Activated naive CD4-positive, alpha-beta T cell treated with anti-CD3 and anti-CD28 coated beads, Interleukin-2, amount 50 U/mL, for 16 hours (primary cell): ENCODE data around the gene RPS6KB2.
"Not testable (repeated sequence)": the region's sequence is repeated elsewhere in the genome, so short reads cannot be mapped to it uniquely, and the experiment has no call there.

Experiments
- DNase-seq: peaks from one replicate; pipeline ENCODE4 v3.0.0-alpha.2; 2020

The RPS6KB2 gene

GRCh38 chr11:67448220-67448609 is 19.9 kb downstream of the RPS6KB2 start:
- no peak for DNase-seq

GRCh38 chr11:67449116-67449844 is 21.0 kb downstream of the RPS6KB2 start:
- no peak for DNase-seq

GRCh38 chr11:67450796-67451657 is 22.7 kb downstream of the RPS6KB2 start:
- DNase-seq = no peak

GRCh38 chr11:67451658-67451976 is 23.3 kb downstream of the RPS6KB2 start:
- no peak for DNase-seq

GRCh38 chr11:67452141-67452952 is 24.1 kb downstream of the RPS6KB2 start, which contains the start of gene GPR152:
TSS of gene GPR152 (minus strand) at chr11:67452729. CDS start at chr11:67452724, 5 bp downstream.
- DNase-seq = no peak

GRCh38 chr11:67453816-67454732 is 25.8 kb downstream of the RPS6KB2 start:
- DNase-seq = no peak

GRCh38 chr11:67455054-67455453 is 26.8 kb downstream of the RPS6KB2 start, which contains the start of gene CABP4:
TSS of gene CABP4 (plus strand) at chr11:67455354. CDS start at chr11:67455424, 70 bp downstream.
- DNase-seq = no peak

GRCh38 chr11:67456068-67456705 is 27.9 kb downstream of the RPS6KB2 start:
- DNase-seq = no peak

GRCh38 chr11:67457453-67457852 is 29.2 kb downstream of the RPS6KB2 start:
- no peak for DNase-seq

GRCh38 chr11:67458266-67458665 is 30.0 kb downstream of the RPS6KB2 start:
- no peak for DNase-seq

GRCh38 chr11:67463186-67463585 is 34.9 kb downstream of the RPS6KB2 start:
- DNase-seq = no peak

- DNase-seq = no peak
Observed at GRCh38 chr11:67463680-67464410, 35.6 kb downstream of the RPS6KB2 start.

- DNase-seq = peak; percentile 90
Observed at GRCh38 chr11:67464411-67465188, 36.3 kb downstream of the RPS6KB2 start.

GRCh38 chr11:67465189-67465510 is 36.9 kb downstream of the RPS6KB2 start:
- DNase-seq = no peak

- DNase-seq = not testable (repeated sequence)
Observed at GRCh38 chr11:67465530-67465929, 37.2 kb downstream of the RPS6KB2 start.

- DNase-seq = no peak
Observed at GRCh38 chr11:67466367-67466766, 38.1 kb downstream of the RPS6KB2 start.

GRCh38 chr11:67466962-67467771 is 38.9 kb downstream of the RPS6KB2 start:
- DNase-seq = no peak

GRCh38 chr11:67468056-67468455 is 39.8 kb downstream of the RPS6KB2 start:
- DNase-seq = peak; percentile 39

- DNase-seq = no peak
Observed at GRCh38 chr11:67468456-67468758, 40.1 kb downstream of the RPS6KB2 start.
